Nephron progenitor cell (in vitro differentiated cells): ENCODE measurements around the gene ADGRV1.

Experiments used
- DNase-seq: peaks from one replicate; pipeline ENCODE4 v3.0.0; 2021
- H3K27ac Mint-ChIP-seq: 2 replicates; pipeline ENCODE4 v1.8.0; 2021; ENCODE audit warnings: mild to moderate bottlenecking, moderate library complexity, mixed read lengths
- H3K27me3 Mint-ChIP-seq: 2 replicates; pipeline ENCODE4 v1.8.0; 2021; ENCODE audit warnings: mild to moderate bottlenecking, low read depth, mixed read lengths; ENCODE audit not compliant: poor library complexity
- H3K36me3 Mint-ChIP-seq: 2 replicates; pipeline ENCODE4 v1.8.0; 2021; ENCODE audit warnings: low read depth, mixed read lengths
- H3K4me1 Mint-ChIP-seq: 2 replicates; pipeline ENCODE4 v1.8.0; 2021; ENCODE audit warnings: mixed read lengths
- H3K4me3 Mint-ChIP-seq: 2 replicates; pipeline ENCODE4 v1.8.0; 2021; ENCODE audit warnings: mild to moderate bottlenecking, moderate library complexity, mixed read lengths
- H3K9me3 Mint-ChIP-seq: 2 replicates; pipeline ENCODE4 v1.8.0; 2021; ENCODE audit warnings: mild to moderate bottlenecking, moderate library complexity, mixed read lengths
- TF ChIP-seq, protein P1 (sequence below): fragments of 200-600 bp; sonication (generic); IDR thresholded peaks from 2 replicates; pipeline ENCODE4 v1.5.0; 2021; ENCODE audit warnings: antibody characterized with exemption

The ADGRV1 gene

DNA sequence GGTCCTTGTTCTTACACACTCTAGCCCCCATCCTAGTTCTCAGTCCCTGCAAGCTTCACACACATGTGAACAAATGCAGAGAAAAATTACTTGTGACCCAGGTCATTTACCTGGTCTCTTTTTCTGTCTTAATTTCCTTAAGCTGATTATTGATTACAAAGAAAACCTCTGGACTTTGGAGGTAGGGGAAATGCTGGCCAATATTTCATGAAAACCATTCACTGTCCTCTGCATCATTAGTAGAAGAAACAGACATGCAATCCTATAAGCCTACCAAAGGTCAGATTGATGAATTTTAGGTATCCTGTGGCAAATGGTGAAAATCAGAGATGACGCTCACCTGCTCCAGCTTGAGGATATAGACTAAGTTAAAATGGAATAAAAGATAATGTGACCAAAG lies 457.7 kb downstream of the ADGRV1 start:
- H3K36me3 Mint-ChIP-seq: peaks cover 33% of the 10 kb centered on the region
- H3K9me3 Mint-ChIP-seq: peaks cover 31% of the 10 kb centered on the region
- DNase-seq: no peak
- H3K27ac Mint-ChIP-seq: no peak overlapping the region
- H3K27me3 Mint-ChIP-seq: no peaks in the 10 kb centered on the region
- peaks cover 25% of the 10 kb centered on the region for H3K4me1 Mint-ChIP-seq
- TF ChIP-seq, protein P1, sequence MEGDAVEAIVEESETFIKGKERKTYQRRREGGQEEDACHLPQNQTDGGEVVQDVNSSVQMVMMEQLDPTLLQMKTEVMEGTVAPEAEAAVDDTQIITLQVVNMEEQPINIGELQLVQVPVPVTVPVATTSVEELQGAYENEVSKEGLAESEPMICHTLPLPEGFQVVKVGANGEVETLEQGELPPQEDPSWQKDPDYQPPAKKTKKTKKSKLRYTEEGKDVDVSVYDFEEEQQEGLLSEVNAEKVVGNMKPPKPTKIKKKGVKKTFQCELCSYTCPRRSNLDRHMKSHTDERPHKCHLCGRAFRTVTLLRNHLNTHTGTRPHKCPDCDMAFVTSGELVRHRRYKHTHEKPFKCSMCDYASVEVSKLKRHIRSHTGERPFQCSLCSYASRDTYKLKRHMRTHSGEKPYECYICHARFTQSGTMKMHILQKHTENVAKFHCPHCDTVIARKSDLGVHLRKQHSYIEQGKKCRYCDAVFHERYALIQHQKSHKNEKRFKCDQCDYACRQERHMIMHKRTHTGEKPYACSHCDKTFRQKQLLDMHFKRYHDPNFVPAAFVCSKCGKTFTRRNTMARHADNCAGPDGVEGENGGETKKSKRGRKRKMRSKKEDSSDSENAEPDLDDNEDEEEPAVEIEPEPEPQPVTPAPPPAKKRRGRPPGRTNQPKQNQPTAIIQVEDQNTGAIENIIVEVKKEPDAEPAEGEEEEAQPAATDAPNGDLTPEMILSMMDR: no peak
- no peak overlapping the region for H3K4me3 Mint-ChIP-seq

DNA sequence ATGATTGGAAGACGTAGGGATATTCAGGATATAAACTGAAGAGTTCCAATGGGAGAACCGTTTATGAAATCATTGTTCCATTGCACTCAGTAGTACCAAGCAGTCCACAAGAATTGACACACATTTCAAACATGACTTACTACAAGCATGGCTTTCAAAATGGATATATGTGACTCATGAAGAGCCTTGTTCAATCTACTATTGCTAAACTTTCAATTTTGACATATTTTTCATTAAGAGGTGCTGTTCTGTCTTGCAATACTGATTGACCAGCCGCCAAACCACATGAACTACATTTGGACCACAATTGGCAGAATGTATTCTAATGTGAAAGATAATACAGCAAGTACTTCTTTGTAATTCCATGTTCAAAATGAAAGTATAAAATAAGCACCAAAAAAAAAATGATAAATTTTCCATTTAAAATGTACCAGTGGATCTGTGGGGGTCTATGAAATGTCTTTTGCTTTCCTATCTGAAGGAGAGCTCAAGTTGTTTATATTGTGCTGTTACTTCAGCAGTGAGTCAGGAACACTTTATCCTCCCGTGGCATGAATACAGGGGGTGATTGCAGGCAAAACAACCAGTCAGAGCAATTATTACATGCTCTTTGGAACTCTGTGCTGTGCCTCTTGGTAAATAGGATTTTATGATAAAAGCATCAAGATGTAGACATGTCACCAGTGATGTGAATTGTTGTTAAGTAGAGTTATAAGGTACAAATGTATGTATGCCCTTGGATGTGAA lies 458.5 kb downstream of the ADGRV1 start:
- Mint-ChIP-seq H3K4me1 (peaks cover 33% of the 10 kb centered on the region), H3K27me3 (no peaks in the 10 kb centered on the region), H3K36me3 (peaks cover 33% of the 10 kb centered on the region), H3K4me3 (no peak overlapping the region), H3K27ac (no peak overlapping the region), H3K9me3 (peaks cover 31% of the 10 kb centered on the region)
- DNase-seq: no peak
- TF ChIP-seq, protein P1: no peak

DNA sequence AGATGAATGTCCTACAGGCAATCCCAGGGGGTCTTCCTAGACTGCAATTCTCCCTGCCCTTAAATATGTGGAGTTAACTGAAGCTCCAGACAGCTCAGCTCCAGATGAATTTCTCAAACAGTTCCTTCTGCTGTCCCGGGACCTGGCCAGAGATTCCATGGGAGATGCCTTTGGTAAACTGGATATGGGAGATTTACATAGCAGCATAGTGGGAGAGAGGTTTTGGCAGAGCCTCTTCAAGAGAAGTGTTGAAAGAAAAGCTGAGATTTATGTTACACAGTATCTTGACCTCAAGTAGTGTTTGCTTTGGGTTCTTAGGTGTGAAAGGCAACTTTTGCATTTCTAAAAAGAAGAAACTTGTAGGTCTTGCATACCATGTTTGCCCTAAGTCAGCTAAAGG lies 459.6 kb downstream of the ADGRV1 start:
- DNase-seq: no peak
- H3K27ac Mint-ChIP-seq: peak overlapping the region; percentile 89
- H3K36me3 Mint-ChIP-seq: peaks cover 28% of the 10 kb centered on the region
- H3K4me3 Mint-ChIP-seq: no peak overlapping the region
- peaks cover 43% of the 10 kb centered on the region for H3K4me1 Mint-ChIP-seq
- peaks cover 27% of the 10 kb centered on the region for H3K9me3 Mint-ChIP-seq
- TF ChIP-seq, protein P1: no peak
- H3K27me3 Mint-ChIP-seq: no peaks in the 10 kb centered on the region

DNA sequence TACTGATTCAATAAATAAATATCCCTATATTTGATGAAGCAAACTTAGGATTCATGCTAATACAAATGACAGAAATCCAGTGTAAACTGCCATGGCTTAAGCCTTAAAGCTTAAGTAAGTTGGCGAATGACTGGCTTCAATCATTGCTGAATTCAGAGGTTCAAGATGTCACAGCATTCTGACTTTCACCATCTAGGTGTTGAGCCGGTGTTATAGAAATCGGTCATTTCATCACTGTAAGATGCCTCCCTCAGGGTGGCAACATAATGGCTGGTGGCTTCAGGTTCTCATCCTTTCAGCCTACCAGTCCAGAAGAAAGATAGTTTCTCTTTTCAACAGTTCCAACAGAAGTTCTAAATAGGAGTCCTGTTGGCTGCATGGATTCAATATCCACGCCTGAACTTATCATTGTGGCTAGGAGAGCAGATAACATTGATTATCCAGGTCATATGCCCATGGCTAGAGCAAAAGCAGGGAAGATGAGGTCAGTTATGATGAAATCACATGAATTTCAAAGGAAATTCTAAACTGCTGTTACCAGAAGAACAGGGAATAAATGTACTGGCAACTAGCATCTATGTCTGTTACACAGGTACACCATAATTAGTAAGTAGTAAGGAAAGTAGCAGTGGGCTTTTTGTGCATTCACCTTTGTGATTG lies 460.2 kb downstream of the ADGRV1 start:
- Mint-ChIP-seq H3K9me3 (peaks cover 20% of the 10 kb centered on the region), H3K4me3 (no peak overlapping the region), H3K4me1 (peaks cover 50% of the 10 kb centered on the region), H3K27me3 (no peaks in the 10 kb centered on the region), H3K27ac (no peak overlapping the region), H3K36me3 (peaks cover 21% of the 10 kb centered on the region)
- no peak for DNase-seq
- TF ChIP-seq, protein P1: no peak

DNA sequence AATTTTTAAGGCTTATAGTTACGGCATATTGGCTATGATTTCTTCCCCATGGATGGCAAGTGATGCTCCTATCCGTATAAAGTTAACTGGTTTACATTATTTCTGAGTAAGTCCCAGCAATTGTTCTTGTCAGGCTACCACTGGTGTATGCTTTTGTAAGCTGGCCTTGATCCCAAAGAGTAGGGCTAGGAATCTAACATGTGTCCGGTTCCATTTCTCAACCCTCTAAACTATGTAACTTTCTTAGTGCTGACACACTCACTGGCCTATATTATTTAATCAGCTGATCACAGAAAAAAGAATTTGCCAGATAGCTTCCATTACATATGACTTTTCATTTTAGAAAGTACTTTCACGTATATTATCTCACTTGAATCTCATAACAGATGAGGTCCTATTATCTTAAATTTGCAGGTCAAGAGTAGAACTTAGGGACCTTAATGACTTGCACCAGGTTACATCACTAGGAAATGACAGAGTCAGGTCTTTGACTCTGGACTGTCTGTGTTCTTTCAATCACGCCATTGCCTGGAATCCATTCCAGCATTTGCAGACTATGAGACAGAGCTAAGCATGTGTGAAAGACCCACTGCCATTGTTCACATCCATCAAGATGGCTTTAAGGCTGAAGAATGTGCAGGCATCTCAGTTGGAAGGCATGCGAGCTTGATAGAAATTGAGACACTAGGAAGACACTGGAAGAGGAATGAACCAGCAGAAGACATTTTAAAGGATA lies 461.6 kb downstream of the ADGRV1 start:
- H3K27me3 Mint-ChIP-seq: no peaks in the 10 kb centered on the region
- DNase-seq: no peak
- peaks cover 7% of the 10 kb centered on the region for H3K36me3 Mint-ChIP-seq
- peak overlapping the region; percentile 34 for H3K27ac Mint-ChIP-seq
- H3K4me1 Mint-ChIP-seq: peaks cover 64% of the 10 kb centered on the region
- no peak overlapping the region for H3K4me3 Mint-ChIP-seq
- peaks cover 6% of the 10 kb centered on the region for H3K9me3 Mint-ChIP-seq
- TF ChIP-seq, protein P1: no peak
